Subcutaneous abdominal adipose tissue (tissue), 5 donors: Measurements from ENCODE around the gene SYT1.

Experiments
- H3K27ac ChIP-seq: one replicate; pipeline ENCODE4 v1.7.0; 2013; ENCODE audit warnings: low read depth, mild to moderate bottlenecking, inconsistent platforms, low read length, moderate library complexity
- H3K27me3 ChIP-seq, 5 donors: one replicate each; pipeline ENCODE4 v1.7.0; 2013; ENCODE audit warnings: low read length in 5 of 5, inconsistent platforms in 1 of 5; ENCODE audit not compliant: control insufficient read depth in 5 of 5, insufficient read depth in 4 of 5
- H3K36me3 ChIP-seq, 5 donors: one replicate each; pipeline ENCODE4 v1.7.0; 2013; ENCODE audit warnings: low read length in 5 of 5; ENCODE audit not compliant: control insufficient read depth in 5 of 5, insufficient read depth in 5 of 5
- H3K4me1 ChIP-seq, 5 donors: one replicate each; pipeline ENCODE4 v1.7.0; 2013; ENCODE audit warnings: low read length in 5 of 5, mild to moderate bottlenecking in 3 of 5, moderate library complexity in 1 of 5; ENCODE audit not compliant: control insufficient read depth in 5 of 5, insufficient read depth in 5 of 5
- H3K4me3 ChIP-seq, 5 donors: one replicate each; pipeline ENCODE4 v1.7.0; 2013; ENCODE audit warnings: low read length in 5 of 5, low read depth in 1 of 5
- H3K9ac ChIP-seq, 5 donors: one replicate each; pipeline ENCODE4 v1.7.0; 2013; ENCODE audit warnings: low read length in 5 of 5, mild to moderate bottlenecking in 4 of 5, moderate library complexity in 3 of 5
- H3K9me3 ChIP-seq, 5 donors: one replicate each; pipeline ENCODE4 v1.7.0; 2013; ENCODE audit warnings: low read length in 5 of 5; ENCODE audit not compliant: control insufficient read depth in 5 of 5
- donor health status: healthy.
- donor health status: healthy.
- donor health status: healthy.
- donor health status: healthy.
- donor health status: healthy.

The SYT1 gene

DNA sequence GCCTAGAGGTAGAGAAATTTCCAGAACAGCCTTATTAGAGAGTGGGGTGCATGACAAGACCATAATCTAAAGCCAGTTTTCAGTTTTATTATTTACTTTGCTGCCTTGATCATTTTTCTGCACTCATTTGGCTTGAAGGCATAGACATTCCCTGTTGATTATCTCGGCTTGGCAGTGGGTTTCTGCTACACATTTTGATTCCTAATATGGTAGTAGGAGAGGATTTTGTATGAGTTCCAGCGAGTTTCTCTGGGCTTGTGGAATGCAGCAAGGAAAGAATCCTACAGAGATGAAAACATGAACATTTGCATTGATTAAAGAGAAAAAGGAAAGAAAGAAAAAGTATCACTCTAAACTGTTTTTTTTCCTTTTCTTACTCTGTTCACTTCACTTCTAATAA lies 545.0 kb downstream of the SYT1 start:
- Histone ChIP-seq H3K4me1 (peaks cover 0 to 17% (median 8%) of the 10 kb centered on the region in 5 donors), H3K27ac (peak overlapping the region; percentile 2), H3K9ac (no peak overlapping the region), H3K27me3 (no peaks in the 10 kb centered on the region), H3K36me3 (no peaks in the 10 kb centered on the region), H3K9me3 (no peaks in the 10 kb centered on the region), H3K4me3 (no peak overlapping the region)

- no peak overlapping the region for H3K27ac ChIP-seq
- no peaks in the 10 kb centered on the region for H3K27me3 ChIP-seq
- no peak overlapping the region for H3K4me3 ChIP-seq
- no peak overlapping the region for H3K9ac ChIP-seq
- H3K36me3 ChIP-seq, result no peaks in the 10 kb centered on the region
- peaks cover 0 to 17% (median 8%) of the 10 kb centered on the region in 5 donors for H3K4me1 ChIP-seq
- no peaks in the 10 kb centered on the region for H3K9me3 ChIP-seq
Observed at GRCh38 chr12:79411791-79412190, 547.2 kb downstream of the SYT1 start.

DNA sequence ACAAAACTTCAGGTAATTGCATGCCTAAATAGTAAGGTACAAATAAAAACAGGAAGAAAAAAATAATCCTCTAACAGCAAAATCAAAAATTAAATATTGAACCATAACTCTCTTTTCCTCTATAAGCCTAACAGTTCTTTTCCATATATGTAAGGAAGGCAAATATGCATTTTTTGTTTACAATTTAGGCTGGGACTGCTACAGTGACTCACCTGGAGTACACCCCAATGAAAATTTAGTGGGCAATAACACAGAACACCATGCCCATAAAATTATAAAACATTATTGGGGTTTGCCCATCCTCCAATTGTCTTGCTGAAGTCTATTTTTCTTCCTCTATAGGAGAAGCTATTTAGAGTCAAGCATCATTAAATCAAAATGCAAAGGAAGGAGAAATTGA lies 549.2 kb downstream of the SYT1 start:
- no peak overlapping the region for H3K4me3 ChIP-seq
- H3K4me1 ChIP-seq, result peaks cover 0 to 10% (median 4%) of the 10 kb centered on the region in 5 donors
- no peak overlapping the region for H3K27ac ChIP-seq

DNA sequence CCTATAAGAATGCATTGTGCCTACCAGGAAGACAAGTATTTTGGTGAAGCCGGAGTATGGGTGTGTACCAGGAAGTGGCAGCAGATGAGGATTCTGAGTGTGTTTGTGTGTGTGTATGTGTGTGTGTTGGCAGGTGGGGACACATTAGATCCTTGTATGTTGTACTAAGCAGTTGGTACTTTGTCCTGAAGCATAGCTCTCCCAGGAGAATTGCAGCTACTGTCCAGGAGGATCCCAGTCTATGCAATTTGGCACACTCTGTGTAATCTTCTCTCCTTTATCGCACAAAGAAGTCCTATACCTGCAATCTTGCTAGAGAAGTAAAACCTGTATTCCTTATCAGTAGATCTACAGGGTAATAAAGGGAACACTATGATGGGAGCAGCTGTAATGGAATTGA lies 549.7 kb downstream of the SYT1 start:
- H3K4me1 ChIP-seq, result peaks cover 0 to 9% (median 4%) of the 10 kb centered on the region in 5 donors
- H3K4me3 ChIP-seq, result no peak overlapping the region
- H3K27ac ChIP-seq, result no peak overlapping the region
- no peaks in the 10 kb centered on the region for H3K36me3 ChIP-seq
- H3K9me3 ChIP-seq, result no peaks in the 10 kb centered on the region
- no peak overlapping the region for H3K9ac ChIP-seq
- no peaks in the 10 kb centered on the region for H3K27me3 ChIP-seq

More for the DNA sequence above, 549.2 kb downstream of the SYT1 start:
- no peaks in the 10 kb centered on the region for H3K9me3 ChIP-seq
- H3K36me3 ChIP-seq, result no peaks in the 10 kb centered on the region
- H3K9ac ChIP-seq, result no peak overlapping the region
- no peaks in the 10 kb centered on the region for H3K27me3 ChIP-seq

GRCh38 chr12:79415321-79415720 lies 550.7 kb downstream of the SYT1 start:
- H3K27ac ChIP-seq, result no peak overlapping the region

GRCh38 chr12:79415746-79416435 lies 551.3 kb downstream of the SYT1 start:
- H3K4me1 ChIP-seq, result peaks cover 0 to 7% (median 3%) of the 10 kb centered on the region in 5 donors
- no peaks in the 10 kb centered on the region for H3K36me3 ChIP-seq
- no peak overlapping the region for H3K27ac ChIP-seq
- no peak overlapping the region for H3K9ac ChIP-seq
- H3K9me3 ChIP-seq, result no peaks in the 10 kb centered on the region
- H3K4me3 ChIP-seq, result no peak overlapping the region
- no peaks in the 10 kb centered on the region for H3K27me3 ChIP-seq

More at GRCh38 chr12:79415321-79415720, 550.7 kb downstream of the SYT1 start:
- no peaks in the 10 kb centered on the region for H3K36me3 ChIP-seq
- peaks cover 0 to 2% (median 1%) of the 10 kb centered on the region in 5 donors for H3K4me1 ChIP-seq
- no peaks in the 10 kb centered on the region for H3K27me3 ChIP-seq
- no peaks in the 10 kb centered on the region for H3K9me3 ChIP-seq
- no peak overlapping the region for H3K9ac ChIP-seq
- no peak overlapping the region for H3K4me3 ChIP-seq

- H3K36me3 ChIP-seq, result no peaks in the 10 kb centered on the region
- peaks cover 0 to 9% (median 3%) of the 10 kb centered on the region in 5 donors for H3K4me1 ChIP-seq
- no peak overlapping the region for H3K9ac ChIP-seq
- no peak overlapping the region for H3K27ac ChIP-seq
- H3K27me3 ChIP-seq, result no peaks in the 10 kb centered on the region
- no peaks in the 10 kb centered on the region for H3K9me3 ChIP-seq
- H3K4me3 ChIP-seq, result no peak overlapping the region
Observed at GRCh38 chr12:79420146-79420618, 555.6 kb downstream of the SYT1 start.

- Histone ChIP-seq H3K36me3 (no peaks in the 10 kb centered on the region), H3K4me1 (peaks cover 0 to 9% (median 3%) of the 10 kb centered on the region in 5 donors), H3K9ac (no peak overlapping the region)
Observed at GRCh38 chr12:79421236-79421740, 556.7 kb downstream of the SYT1 start.

DNA sequence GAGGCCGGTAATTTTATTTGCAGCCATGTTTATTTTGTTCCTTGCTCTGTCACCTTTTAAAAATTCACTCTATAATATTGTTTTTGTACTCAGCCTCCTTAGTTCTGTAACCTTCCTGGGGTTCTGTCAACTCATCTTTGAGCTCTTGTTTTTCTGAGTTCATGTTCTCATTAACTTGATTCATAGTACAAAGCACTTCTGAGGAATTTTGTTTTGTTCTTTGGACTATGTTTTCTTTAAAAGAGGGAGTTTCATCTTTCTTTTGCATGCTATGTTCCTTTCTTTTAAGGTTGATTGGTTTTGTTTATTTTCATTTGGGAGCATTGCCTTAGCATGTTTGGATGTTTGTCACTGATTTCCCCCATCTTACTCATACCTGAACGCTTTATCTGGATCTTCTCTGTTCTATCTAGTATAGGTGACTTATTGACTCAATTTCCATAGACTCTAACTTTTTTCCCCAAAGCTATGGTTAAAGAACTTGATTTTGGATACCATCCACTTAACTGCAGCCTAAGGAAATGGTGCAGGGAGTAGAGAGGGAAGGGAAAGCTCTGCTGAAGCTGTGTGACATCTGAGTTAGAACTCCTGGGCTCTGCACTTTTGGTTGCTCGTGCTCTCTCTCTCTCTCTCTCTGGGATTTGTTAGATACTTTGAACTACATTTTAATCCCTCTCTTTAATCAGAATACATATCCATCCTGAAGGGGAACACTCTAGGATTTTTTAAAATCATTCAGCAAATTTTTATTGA lies 557.7 kb downstream of the SYT1 start:
- Histone ChIP-seq H3K27me3 (no peaks in the 10 kb centered on the region), H3K9me3 (no peaks in the 10 kb centered on the region), H3K27ac (no peak overlapping the region), H3K4me3 (no peak overlapping the region), H3K9ac (no peak overlapping the region), H3K4me1 (peaks cover 0 to 9% (median 3%) of the 10 kb centered on the region in 5 donors), H3K36me3 (no peaks in the 10 kb centered on the region)

More at GRCh38 chr12:79421236-79421740, 556.7 kb downstream of the SYT1 start:
- Histone ChIP-seq H3K4me3 (no peak overlapping the region), H3K9me3 (no peaks in the 10 kb centered on the region), H3K27ac (no peak overlapping the region), H3K27me3 (no peaks in the 10 kb centered on the region)

DNA sequence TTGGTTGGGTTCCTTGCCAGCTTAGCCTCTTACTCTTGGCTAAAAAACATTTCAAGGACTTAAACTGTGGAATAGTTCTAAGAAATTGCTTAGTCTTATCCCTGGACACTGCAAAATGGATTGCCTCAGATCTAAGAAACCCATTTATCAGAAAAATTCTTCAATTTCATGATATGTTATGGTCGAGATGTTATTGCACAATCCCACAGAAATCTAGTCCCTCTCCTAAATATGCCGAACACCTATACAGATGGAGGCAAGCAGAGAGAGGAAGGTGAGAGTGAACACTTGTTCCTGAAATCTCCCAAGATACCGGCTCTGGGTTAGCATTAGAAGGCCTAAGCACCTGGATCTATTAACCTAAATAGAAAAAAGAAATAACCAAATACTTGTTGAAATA lies 559.0 kb downstream of the SYT1 start:
- Histone ChIP-seq H3K27me3 (no peaks in the 10 kb centered on the region), H3K36me3 (no peaks in the 10 kb centered on the region), H3K4me3 (no peak overlapping the region), H3K27ac (no peak overlapping the region), H3K4me1 (peaks cover 0 to 9% (median 3%) of the 10 kb centered on the region in 5 donors), H3K9me3 (no peaks in the 10 kb centered on the region), H3K9ac (no peak overlapping the region)
